ENCODE data around the gene TLE4.

Gene TLE4

DNA sequence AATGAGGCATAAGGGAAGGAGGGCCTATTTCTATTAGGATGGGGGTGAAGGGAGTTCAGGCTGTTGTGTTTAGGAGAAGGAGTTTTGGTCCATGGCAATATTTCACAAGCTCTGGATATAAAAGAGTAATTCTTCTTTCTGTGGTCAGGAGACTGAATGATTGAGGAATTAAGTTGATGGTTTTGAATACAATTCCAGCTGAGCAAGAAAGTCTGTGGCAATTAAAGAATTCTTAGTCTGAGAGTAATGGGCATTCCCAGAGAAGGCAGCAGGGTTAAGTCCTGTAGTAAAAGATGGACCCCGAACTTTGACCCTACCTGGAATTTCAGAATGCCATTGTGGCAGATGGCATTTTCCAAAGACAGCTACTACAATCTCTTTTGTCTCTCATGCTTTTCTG is 202.6 kb downstream of the TLE4 start:
- TF ChIP-seq ZNF274 (IDR thresholded peaks at IDR 0.05; ENCODE audit: low read depth, low read length), result no peak
- H3K4me3 ChIP-seq (ENCODE audit: low read length), result no peak overlapping the region
